HG02970 (cell line): Measurements from ENCODE around the gene CDK10.

Experiments
- ATAC-seq: cut with Tn5 transposase; IDR thresholded peaks from one replicate; pipeline ENCODE4 v1.9.1; 2021; ENCODE audit warnings: mild to moderate bottlenecking, moderate library complexity, moderate number of reproducible peaks; ENCODE audit not compliant: unreplicated experiment, low FRiP score

Gene CDK10

DNA sequence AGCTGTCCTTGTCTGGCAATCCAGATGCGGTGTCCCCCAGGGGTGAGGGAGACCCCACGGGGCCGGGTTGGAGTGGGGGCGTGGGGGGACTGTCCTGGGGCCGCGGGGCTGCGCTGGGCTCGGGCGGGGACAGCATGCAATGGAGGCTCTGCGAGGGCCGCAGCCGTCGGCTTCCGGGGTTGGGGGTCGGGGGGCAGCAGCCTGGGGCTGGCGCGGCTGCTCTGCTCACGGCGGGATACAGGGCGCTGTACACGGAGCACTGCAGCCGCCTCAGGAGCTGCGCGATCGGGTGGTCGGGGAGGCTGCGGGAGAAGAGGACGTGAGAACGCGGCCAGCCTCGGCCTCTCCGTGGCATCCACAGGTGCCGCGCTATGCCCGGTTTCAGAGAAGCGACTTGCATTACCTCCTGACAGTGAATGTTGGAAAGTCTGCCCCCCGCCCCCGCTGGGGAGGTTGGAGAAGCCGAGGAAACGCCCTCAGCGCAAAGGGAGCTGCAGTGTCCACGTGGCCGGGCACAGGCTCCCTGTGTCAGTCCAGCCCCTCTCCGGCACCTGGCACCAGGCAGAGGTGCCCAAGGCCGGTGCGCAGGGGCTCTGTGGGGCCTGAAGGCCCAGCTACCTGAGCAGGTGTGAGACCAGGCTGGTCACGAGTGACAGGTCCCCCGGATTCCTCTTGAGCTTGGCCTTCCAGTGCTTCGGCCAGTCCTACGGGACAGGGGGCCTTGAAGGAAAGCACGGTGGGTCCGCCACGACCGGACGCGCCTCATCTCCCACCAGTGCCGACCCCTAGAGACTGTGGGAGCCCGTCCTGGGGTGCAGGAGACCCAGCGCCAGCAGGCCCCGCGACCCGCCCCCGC lies 24.4 kb downstream of the CDK10 start:
- no peak for ATAC-seq

DNA sequence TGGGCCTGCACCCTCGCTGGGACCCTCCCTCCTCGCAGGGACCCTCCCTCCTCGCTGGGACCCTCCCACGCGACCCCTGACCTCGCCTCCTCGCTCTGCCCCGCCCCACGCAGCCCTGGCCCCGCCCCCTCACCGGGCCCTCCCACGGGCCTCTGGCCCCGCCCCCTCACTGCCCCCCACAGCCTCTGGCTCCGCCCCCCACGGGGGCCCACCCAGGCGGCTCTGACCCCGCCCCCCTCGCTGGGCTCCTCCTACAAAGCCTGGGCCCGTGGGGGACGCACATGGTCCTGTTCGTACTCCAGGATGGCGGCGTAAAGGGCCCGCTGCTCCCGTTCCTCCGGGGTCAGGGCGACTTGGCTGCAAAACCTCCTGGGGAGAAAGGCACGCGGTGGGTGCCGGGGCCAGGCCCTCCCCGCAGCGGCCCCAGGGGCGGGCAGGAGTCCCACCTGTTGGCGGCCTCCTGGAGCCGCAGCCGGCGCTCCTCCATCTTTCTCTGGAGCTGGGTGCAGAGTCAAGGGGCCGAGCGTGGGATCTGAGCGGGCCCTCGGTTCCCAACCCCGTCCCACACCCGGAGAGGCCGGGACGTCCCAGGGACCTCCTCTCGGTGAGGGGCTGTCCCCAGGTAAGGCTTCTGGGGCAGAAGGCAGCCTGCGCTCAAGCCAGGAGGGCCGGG lies 25.2 kb downstream of the CDK10 start:
- ATAC-seq = no peak

DNA sequence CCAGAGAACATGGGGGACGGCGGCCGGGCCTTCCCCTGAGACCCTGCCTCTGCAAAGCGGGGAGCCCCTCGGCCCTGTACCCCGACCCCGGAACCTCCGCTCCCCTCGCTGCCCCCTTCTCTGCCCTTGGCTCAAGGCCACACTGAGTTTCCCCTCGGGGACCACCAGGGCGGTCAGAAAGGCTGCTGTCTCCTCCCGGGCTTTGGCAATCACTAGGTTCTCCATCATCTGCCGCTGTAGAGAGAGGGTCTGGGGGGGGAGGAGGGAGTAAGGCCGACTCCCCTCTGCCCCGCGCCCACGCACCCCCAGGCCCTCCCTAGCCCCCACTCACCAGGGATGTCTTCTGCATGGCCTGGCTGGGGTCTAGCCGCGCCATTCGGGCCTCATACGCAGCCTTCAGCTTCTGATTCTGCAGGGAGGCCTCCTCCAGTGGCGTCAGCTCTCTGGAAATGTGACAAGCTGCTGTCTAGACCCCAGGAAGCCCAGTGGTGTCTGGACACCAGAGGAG lies 25.8 kb downstream of the CDK10 start:
- ATAC-seq = no peak

- no peak for ATAC-seq
Measured at GRCh38 chr16:89716493-89716892, 30.0 kb downstream of the CDK10 start.

GRCh38 chr16:89716916-89717687 lies 30.6 kb downstream of the CDK10 start:
- ATAC-seq = no peak

DNA sequence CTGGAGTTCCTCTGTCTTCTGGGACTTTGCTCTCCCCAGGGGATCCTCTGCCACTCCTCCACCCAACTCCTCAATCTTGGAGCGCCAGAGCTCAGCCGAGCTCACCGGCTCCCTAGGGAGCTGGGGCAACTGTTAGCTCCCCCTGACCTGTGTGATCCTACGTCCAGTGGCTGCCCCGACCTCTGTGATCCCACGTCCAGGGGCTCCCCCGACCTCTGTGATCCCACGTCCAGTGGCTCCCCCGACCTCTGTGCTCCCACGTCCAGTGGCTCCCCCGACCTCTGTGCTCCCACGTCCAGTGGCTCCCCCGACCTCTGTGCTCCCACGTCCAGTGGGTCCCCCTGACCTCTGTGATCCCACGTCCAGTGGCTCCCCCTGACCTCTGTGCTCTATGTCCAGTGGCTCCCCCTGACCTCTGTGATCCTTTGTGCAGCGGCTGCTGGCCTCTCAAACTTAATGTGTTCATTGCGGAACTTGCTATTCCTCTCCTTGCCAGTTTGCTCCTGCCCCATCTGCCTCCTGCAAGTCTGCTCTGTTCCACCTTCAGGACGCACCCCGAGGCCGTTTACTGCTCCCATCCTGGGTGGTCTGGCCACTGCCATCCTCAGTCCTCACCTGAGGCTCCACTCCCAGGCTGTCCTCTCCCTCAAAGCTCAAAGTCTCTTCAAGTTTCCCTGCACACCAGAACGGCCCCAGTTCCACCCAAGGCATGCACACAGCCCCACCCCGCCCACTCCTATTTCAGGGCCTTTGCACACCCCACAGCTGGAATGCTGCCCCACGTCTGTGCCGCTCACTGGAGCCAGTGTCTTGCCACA lies 31.4 kb downstream of the CDK10 start:
- ATAC-seq = no peak

DNA sequence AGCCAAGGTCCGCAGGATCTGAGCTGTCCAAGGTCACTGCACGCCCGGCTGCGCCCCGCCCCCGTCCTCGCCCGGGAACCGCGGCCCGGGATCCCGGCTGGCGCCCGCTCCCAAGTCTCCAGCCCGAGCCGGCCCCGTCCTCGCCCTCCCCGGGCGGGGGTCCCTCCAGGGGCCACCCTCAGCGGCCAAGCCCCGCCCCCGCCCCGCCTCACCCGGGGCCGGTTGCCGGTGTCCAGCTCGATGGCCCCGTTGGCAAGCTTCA lies 34.0 kb downstream of the CDK10 start:
- ATAC-seq = peak; percentile 21

DNA sequence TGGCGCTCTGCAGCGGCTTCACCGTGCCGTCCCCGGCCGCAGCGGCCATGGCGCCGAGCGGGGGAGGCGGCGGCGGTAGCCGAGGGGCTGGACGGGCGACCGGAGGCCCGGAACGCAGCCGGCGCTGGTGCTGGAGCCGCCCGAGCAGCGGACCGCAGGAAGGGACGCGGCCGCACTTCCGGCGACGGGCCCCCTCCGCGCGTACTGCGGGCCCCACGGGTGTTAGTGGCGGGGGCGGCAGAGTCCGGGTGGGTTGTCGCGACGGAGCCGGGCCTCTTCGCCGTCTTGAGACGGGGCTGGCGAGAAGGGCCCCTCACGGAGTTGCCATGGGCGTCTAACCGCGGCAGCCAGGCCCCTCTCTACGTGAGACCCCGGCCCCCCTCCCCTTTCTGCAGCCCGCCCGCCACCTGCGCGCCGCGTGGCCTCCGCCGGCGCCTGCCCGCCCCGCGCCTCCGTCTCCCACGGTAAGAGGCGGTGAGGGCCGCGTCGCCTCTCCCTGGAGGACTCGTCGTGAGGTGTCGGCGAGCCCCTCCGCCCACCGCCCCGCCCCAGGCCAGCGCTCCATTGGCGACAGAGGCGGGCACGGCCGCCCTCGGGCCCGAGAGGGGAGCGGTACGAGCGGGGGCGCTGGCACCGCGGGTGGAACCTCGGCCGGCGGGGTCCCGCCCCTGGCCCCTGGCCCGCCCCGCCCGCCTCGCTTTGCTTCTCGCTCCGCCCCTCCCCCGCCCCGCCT lies 34.5 kb downstream of the CDK10 start, which contains the start of the genes VPS9D1 and ZNF276:
TSS of gene VPS9D1 (minus strand) at position 86 of the 733 bp plus-strand sequence. CDS start at position 49, 37 bp downstream.
TSS of gene ZNF276 (plus strand) at position 725 of the 733 bp plus-strand sequence. CDS start 104 bp downstream, outside the sequence.
- peak; percentile 47 for ATAC-seq

DNA sequence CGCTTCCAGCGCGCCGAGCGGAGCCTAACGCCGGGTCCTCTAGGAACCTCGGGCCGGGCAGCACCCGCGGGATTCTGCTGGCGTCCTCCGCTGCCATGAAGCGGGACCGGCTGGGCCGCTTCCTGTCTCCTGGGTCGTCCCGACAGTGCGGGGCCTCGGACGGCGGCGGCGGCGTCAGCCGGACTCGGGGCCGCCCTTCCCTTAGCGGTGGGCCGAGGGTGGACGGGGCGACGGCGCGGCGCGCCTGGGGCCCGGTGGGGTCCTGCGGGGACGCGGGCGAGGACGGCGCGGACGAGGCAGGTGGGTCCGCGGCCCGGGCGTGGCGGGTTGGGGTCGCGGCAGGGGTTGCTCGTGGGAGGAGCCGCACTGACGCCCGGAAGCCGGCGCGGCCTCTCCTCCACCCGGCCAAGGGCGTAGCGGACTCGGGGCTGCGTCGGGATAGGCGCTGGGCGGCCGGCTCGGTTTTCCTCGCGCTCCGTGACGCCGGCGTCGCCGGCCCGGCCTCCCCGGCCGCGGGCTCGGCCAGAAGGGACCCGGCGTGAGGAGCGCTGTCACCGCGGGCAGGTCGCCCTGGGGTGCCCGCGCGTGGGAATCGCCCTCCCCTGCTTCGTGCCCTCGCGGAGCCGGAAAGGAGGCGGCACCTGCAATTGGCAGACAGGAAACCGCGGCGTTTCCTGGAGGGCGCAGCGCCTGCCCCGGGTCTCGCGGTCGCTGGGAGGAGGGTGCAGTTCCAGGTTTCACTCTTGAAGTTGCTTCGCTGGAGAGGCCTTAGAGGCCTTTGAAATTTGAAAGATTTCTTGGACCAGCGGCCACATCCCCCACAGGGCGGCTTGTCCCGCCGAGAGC lies 35.3 kb downstream of the CDK10 start:
- peak; percentile 29 for ATAC-seq

- no peak for ATAC-seq
Measured at GRCh38 chr16:89722392-89723278, 36.1 kb downstream of the CDK10 start.

GRCh38 chr16:89723279-89724250 lies 37.1 kb downstream of the CDK10 start:
- ATAC-seq = no peak

GRCh38 chr16:89727406-89728120 lies 41.1 kb downstream of the CDK10 start:
- no peak for ATAC-seq

- ATAC-seq = no peak
Measured at GRCh38 chr16:89729293-89729692, 42.8 kb downstream of the CDK10 start.

DNA sequence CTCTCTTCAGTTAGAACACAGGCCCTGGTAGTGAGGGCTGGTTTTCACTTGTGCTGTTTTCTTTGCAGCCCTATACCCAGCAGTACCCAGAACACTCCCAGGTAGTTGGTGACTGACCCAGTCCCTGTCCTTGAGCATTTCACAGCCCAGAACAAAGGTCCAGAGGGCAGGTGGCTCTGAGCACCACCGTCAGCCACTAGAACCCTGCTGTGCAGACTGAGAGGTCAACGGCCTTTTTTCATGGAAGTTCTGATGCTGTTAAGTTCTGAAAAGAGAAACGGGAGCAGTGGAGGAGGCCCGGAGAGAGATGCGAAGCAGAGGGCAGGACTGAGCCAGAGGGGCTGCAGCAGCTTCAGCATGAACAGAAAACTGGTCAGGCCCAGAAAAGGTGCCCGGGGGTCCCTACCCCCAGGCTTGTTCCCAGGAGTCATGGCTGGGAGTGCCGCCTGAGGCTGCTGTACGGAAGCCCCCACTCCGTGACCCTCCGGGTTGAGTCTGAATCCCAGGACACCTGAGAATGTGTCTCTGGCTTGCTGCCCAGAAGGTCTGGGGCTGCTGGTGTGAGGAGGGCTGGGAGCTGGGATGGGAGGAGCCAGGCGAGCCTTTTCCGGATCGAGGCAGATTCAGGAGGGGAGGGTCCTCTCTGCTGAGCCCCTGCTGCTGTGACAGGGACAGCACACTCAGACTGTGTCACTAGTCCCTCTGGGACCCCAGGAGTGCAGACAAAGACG lies 43.5 kb downstream of the CDK10 start:
- no peak for ATAC-seq

DNA sequence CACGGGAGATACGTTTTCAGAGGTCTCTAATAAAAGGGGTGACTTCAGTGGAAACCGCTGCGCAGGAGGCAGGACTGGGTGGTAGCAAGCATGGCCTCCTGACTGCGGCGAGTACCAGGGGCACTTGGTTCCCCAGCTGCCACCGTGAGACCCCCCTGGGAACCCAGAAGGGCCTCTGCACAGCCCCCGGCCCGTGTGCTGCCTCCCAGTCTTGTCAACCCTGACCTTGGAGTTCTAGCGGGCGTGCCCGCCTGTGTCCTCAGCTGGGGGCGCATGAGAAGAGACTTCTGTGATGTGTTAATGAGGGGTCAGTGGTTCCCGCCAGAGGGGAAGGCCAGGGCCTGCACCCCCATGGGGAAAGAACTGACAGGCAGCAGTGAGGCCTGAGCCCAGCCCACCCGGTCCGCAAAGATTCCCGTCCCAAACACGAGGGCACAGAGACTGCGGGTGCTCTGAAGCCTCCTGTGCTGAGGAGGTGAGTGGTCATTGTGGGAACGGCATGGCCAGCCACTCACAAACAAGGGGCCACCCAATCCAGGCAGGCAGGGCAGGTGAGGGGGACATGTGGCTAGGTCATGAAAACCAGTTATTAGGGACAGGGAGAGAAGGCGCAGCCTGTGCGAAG lies 44.2 kb downstream of the CDK10 start:
- ATAC-seq = no peak
